HL-60 (cell line): ENCODE measurements around the gene UNKL.

Source experiments
- DNase-seq, 2 experiments: peaks; one replicate each; pipeline ENCODE4 v3.0.0-alpha.2; 2010 to 2020; ENCODE audit warnings: low read depth in 1 of 2, low spot score in 1 of 2
- H3K27ac ChIP-seq: fragments of 250-450 bp; sonication (Bioruptor Pico); replicated peaks from 2 replicates; pipeline ENCODE4 v1.5.1; 2020; ENCODE audit warnings: mild to moderate bottlenecking, moderate library complexity
- H3K27me3 ChIP-seq: fragments of 250-450 bp; sonication (Bioruptor Pico); 2 replicates; pipeline ENCODE4 v1.5.1; 2021; ENCODE audit warnings: mild to moderate bottlenecking, moderate library complexity; ENCODE audit not compliant: insufficient read depth, poor library complexity, severe bottlenecking
- H3K4me3 ChIP-seq: replicated peaks from 2 replicates; pipeline ENCODE4 v1.5.1; 2011; ENCODE audit warnings: mild to moderate bottlenecking, control low read depth, low read length; ENCODE audit not compliant: insufficient read depth
- CTCF ChIP-seq: IDR thresholded peaks from one replicate; pipeline ENCODE4 v1.5.1; 2011; ENCODE audit warnings: low read length, control low read depth, inconsistent platforms; ENCODE audit not compliant: insufficient read depth
- GABPA ChIP-seq: IDR thresholded peaks from 2 replicates; pipeline ENCODE4 v1.6.1; 2012; ENCODE audit warnings: low read depth
- POLR2AphosphoS5 ChIP-seq: IDR thresholded peaks from 2 replicates; pipeline ENCODE4 v1.6.1; 2012; ENCODE audit warnings: low read depth
- REST ChIP-seq: IDR thresholded peaks from 2 replicates; pipeline ENCODE4 v1.6.1; 2012; ENCODE audit warnings: low read depth; ENCODE audit not compliant: insufficient replicate concordance
- SPI1 ChIP-seq: IDR thresholded peaks from 2 replicates; pipeline ENCODE4 v1.6.1; 2012; ENCODE audit warnings: low read depth, mild to moderate bottlenecking, borderline replicate concordance

Gene UNKL

GRCh38 chr16:1385232-1385631 is 29.3 kb downstream of the UNKL start:
- Histone ChIP-seq H3K27ac (no peak overlapping the region), H3K27me3 (no peaks in the 10 kb centered on the region), H3K4me3 (no peak overlapping the region)
- TF ChIP-seq CTCF, result no peak
- TF ChIP-seq REST, result no peak
- no peak for TF ChIP-seq SPI1
- TF ChIP-seq GABPA, result no peak
- TF ChIP-seq POLR2AphosphoS5, result no peak
- no peak for DNase-seq

- Histone ChIP-seq H3K27me3 (no peaks in the 10 kb centered on the region), H3K4me3 (no peak overlapping the region), H3K27ac (no peak overlapping the region)
- no peak for DNase-seq
- TF ChIP-seq CTCF (no peak), POLR2AphosphoS5 (no peak), GABPA (no peak), SPI1 (no peak), REST (no peak)
These were observed 30.9 kb downstream of the UNKL start for GRCh38 chr16:1383556-1383955.

GRCh38 chr16:1381612-1382406 is 32.7 kb downstream of the UNKL start:
- DNase-seq, result no peak
- TF ChIP-seq CTCF, result no peak
- no peak for TF ChIP-seq REST
- TF ChIP-seq GABPA, result no peak
- TF ChIP-seq SPI1, result no peak
- H3K27ac ChIP-seq, result no peak overlapping the region
- no peaks in the 10 kb centered on the region for H3K27me3 ChIP-seq
- H3K4me3 ChIP-seq, result no peak overlapping the region
